Measurements from ENCODE around the gene SLC35F1.
"Not testable (repeated sequence)": the region's sequence is repeated elsewhere in the genome, so short reads cannot be mapped to it uniquely, and the experiment has no call there.

The SLC35F1 gene

DNA sequence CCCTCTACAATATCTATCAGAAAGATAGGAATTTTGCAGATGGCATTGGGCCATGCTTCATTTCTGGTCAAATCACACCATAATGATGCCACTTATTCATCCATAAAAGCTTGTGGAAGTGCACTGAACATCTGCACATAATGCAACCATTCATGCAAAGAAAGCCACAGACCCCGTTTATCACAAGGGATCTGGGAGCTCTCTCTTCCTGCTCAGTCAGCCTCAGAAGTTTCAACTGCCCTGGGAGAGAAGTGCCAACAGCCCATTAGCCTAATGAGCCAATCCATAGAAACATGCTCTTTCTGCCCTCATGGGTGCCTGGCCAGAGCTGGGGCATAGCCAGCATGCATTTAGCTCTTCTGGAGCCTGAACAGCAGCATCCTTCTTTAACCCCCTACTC is 85.8 kb downstream of the SLC35F1 start:
- DNase-seq (ENCODE audit: low read depth) = no peak

- no peak for DNase-seq (ENCODE audit: low read depth)
Measured at GRCh38 chr6:118012944-118013343, 105.9 kb downstream of the SLC35F1 start.

- no peak for DNase-seq (ENCODE audit: low read depth)
Measured at GRCh38 chr6:118016532-118016931, 109.5 kb downstream of the SLC35F1 start.

GRCh38 chr6:118017301-118017848 is 110.3 kb downstream of the SLC35F1 start:
- DNase-seq (ENCODE audit: low read depth) = no peak

DNA sequence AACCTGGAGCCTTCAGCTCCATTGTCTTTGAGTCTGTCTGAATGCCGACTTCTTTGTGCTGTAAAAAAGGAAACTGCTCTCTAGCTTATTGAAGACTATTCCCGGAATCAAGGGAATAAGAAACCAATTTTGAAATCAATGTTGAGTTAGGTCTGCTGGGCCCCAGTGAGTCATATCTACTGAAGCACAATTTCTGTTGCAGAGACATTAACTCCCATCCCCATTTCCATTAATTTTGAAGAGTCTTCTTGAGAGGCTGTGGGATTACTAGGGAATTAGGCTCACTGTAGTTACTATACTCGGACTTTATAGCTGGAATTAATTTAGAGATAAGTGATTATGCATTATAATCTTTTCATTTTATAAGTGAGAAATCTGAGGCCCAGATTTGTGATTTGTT is 116.7 kb downstream of the SLC35F1 start:
- DNase-seq (ENCODE audit: low read depth) = no peak

DNA sequence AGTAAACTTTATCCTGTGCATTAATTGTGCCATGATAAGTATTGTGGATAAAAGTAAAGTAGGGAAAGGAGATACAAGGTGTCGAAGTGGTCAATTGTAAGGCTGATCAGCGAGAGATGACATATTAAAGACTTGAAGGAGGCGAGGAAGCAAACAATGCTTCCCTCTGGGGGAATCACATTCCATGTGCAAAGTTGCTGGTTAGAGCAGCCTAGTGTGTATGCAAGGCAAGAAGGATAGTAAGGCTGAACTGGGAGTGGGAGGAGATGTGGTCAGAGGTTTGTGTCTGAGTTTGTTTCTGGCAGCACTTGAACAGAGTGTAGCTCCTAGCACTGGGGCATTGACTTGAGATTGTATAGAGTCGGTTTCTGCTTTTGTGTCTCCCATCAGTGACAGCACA is 122.9 kb downstream of the SLC35F1 start:
- no peak for DNase-seq (ENCODE audit: low read depth)

DNA sequence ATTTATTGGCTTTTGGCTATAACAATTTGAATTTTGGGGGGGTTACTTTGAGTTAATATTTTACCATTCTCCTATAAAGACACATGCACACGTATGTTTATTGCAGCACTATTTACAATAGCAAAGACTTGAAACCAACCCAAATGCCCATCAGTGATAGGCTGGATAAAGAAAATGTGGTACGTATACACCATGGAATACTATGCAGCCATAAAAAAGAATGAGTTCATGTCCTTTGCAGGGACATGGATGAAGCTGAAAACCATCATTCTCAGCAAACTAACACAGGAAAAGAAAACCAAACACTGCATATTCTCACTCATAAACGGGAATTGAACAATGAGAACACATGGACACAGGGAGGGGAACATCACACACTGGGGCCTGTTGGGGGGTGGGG is 130.4 kb downstream of the SLC35F1 start:
- DNase-seq (ENCODE audit: low read depth) = not testable (repeated sequence)

- DNase-seq (ENCODE audit: low read depth) = no peak
Measured at GRCh38 chr6:118042855-118043254, 135.8 kb downstream of the SLC35F1 start.

GRCh38 chr6:118044275-118044674 is 137.2 kb downstream of the SLC35F1 start:
- DNase-seq (ENCODE audit: low read depth) = no peak

DNA sequence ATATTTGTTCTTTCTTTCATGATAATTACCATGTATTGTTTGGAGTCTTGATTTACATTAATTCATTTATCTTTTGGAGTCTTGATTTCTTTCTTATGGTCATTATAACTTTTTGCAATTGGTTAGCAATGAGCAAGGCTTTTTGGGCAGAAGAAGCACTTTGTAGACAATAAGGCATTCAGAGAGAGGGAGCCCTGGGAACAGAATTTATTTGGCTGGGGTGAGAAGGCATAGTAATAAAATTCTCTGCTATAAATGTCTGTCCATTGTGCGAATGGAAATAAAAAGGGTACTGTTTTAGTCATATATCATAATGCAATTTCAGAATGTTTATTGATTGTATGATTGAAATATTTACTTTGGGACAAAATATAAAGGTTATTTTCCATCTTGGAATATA is 147.0 kb downstream of the SLC35F1 start:
- DNase-seq (ENCODE audit: low read depth) = no peak

GRCh38 chr6:118061666-118062065 is 154.6 kb downstream of the SLC35F1 start:
- DNase-seq (ENCODE audit: low read depth) = no peak

DNA sequence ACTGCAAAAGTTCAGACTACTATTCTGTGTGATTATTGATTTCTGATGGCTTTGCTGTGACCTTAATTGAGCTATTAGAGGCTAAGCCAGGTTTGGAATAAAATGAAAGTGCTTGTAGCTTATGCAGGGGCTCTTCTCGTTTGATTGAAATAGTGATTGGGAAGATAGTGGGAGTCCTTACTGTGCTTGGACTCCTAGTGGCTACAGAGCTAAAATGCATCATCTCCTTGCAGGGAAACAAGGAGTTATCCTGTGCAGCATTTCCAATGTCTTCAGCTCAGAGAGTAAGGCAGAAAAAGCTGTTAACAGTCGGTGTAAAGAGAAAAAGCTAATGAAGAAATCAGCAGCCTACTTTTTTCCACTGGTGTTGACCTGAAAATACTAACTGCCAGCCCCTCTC is 173.5 kb downstream of the SLC35F1 start:
- no peak for DNase-seq (ENCODE audit: low read depth)

- no peak for DNase-seq (ENCODE audit: low read depth)
Measured at GRCh38 chr6:118083711-118084110, 176.6 kb downstream of the SLC35F1 start.

DNA sequence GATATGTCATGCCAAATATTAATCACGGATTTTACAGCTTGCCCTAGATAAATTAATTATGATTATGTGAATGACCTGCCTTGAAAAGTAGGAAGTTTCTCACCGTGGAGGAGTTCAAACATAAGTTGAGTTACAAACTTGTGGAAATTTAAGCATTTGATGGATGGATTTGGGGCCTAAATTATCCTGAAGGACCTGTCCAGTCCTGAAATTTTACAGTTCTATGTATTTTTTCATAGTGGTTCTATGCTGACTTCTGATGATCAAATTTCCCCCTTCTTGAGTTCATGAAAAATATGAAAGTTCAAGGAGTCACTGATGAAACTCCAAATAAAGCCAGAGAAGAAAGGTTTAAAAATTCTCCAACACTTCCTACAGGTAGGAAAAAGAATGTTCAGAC is 178.6 kb downstream of the SLC35F1 start:
- DNase-seq (ENCODE audit: low read depth) = no peak

- DNase-seq (ENCODE audit: low read depth) = no peak
Measured at GRCh38 chr6:118086159-118086558, 179.1 kb downstream of the SLC35F1 start.

DNA sequence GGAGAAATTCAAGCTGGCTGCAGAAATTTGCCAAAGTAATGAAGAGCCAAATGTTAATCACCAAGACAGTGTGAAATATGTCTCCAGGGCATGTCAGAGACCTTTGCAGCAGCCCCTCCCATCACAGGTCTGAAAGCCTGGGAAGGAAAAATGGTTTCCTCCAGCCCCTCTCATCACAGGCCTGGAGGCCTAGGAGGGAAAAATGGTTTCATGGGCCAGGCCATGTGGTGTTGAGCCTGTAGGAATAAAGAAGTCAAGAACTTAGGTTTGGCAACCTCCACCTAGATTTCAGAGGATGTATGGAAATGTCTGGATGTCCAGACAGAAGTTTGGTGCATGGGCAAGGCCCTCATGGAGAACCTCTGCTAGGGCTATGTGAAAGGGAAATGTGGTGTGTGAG is 185.0 kb downstream of the SLC35F1 start:
- DNase-seq (ENCODE audit: low read depth) = no peak

GRCh38 chr6:118097576-118097975 is 190.5 kb downstream of the SLC35F1 start:
- no peak for DNase-seq (ENCODE audit: low read depth)

GRCh38 chr6:118100717-118101116 is 193.7 kb downstream of the SLC35F1 start:
- DNase-seq (ENCODE audit: low read depth) = no peak

DNA sequence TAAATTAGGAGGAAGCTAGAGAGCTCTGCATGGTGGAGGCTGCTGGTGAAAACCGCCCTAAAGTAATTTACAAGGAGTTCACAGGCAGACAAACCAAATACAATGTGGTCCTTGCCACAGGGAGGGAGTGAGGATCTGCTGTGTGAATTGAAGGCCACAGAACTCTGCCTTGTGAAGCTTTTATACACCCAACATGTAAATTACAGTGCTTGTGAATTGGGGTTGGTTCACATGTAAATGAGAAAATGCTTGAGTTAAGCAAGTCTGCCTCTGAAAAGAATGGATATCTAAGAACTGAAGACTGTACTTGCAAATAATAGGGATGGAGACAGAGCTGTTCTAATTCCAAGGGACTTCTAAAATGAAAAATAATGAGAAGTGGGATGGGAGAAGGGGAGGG is 194.2 kb downstream of the SLC35F1 start:
- DNase-seq (ENCODE audit: low read depth) = no peak

GRCh38 chr6:118101831-118102345 is 194.8 kb downstream of the SLC35F1 start:
- DNase-seq (ENCODE audit: low read depth) = no peak

DNA sequence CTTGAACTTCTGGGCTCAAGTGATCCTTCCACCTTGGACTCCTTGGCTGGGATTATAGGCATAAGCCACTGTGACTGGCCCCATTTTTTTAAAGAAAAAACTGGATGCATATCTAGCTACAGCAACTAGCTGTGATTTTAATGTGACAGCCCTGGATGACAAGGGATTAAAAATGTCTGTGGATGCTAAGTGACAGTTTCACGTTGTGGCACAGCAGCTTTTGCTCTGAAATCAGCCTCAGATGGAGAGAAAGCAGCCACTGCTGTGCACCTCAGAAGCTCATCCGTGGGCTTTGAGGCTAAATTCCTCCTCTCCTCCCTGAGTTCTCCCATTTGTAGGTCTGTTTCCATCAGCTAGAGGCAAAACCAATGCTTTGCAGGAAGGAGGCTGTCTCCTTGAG is 195.3 kb downstream of the SLC35F1 start:
- DNase-seq (ENCODE audit: low read depth) = no peak

DNA sequence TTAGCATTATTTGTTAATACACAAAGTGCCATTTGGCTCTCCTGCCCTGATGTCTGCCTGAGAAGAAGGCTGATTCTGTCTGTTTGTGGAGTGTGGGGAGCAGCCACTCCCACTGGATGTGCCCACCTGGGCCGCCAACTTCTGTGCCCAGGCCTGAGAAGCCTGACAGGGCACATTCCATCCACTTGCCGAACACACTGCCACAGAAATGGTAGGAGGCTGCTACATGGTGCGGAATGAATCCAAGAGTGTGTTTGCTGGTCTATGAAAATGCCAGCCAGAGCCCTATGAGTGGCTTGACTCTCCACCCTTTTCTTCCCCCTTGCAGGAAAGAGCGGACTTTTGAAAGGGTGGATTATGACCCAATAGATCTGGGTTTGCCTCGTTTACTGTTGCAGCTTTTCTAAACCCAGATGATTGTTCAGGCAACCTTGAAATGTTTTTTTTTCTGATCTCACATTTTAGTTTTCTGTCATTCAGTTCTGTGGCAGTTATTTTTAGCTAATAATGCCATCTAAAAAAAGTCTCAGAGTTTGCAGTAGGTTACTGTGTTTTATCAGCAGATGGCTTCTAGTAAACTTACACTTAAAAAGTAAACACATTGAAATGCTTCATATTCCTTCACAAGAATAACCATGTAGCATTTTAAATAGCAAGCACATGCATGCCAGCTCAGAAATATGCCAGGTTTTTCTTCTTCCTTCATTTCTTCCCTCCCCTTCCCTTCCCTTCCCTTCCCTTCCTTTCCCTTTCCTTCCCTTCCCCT is 196.5 kb downstream of the SLC35F1 start:
- DNase-seq (ENCODE audit: low read depth) = no peak

DNA sequence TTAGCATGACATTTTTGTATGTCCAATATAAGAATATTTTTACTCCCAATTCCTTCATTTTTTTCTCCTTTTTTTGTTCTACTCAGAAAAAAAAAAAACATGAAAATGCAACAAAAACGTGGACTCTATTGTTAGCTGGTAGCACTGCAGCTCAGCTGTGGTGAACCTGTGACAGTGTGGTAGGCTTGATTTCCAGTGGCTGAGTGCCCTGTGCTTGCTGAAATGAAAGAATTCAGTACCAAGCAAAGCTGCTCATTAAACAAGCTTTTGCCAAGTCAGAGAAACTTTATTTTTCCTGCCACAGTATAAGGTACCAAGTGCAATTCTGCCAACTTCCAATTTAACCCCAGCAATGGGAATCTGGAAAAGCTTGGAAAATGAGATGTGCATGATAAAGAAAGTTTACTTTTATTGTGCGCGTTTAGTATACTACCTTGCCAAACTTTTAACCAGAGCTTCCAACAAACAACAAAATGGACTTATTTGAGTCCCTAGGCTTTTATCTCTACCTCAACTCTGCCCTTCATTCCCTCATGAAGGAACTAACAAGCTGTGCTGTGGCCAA is 215.2 kb downstream of the SLC35F1 start:
- DNase-seq (ENCODE audit: low read depth) = no peak

DNA sequence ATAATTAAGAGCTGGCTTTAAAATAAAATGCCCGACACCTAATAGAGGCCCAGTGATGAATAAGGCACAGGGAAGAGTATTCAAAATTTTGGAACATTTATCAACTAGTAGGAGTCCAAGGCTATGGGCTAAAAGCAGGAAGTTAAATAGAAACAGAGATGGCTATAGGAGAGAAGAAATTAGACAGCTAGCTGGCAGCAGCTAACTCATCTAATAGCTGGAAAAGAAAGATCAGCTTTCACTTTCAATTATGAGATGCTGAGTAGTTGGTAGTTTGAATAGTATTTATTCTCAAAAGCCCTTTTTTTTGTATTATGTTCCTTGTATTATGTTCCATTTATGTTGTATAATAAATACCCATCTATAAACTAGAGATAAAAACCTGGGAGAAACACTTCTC is 215.7 kb downstream of the SLC35F1 start:
- no peak for DNase-seq (ENCODE audit: low read depth)
